Prostate gland (tissue), 2 donors: ENCODE measurements around the gene ZNF569. TPM values are rescaled to one million over a fixed set of nuclear protein-coding genes. Genes with fewer than 3 reads are reported as not detected.

Source experiments
- DNase-seq: peaks from one replicate; pipeline ENCODE4 v3.0.0-alpha.2; 2019; ENCODE audit warnings: low spot score
- H3K27ac ChIP-seq, 2 donors: fragments of 200-600 bp; sonication (generic); 2 replicates each; pipeline ENCODE4 v1.5.1; 2017 to 2019
- H3K27me3 ChIP-seq: fragments of 200-600 bp; sonication (generic); replicated peaks from 2 replicates; pipeline ENCODE4 v1.5.1; 2019; ENCODE audit not compliant: insufficient read depth
- H3K36me3 ChIP-seq, 2 donors: fragments of 200-600 bp; sonication (generic); 1 replicate in 1 of 2; 2 replicates in 1 of 2; pipeline versions ENCODE4 v1.5.1 to v1.8.1; 2017 to 2019
- H3K4me1 ChIP-seq: fragments of 200-600 bp; sonication (generic); replicated peaks from 2 replicates; pipeline ENCODE4 v1.5.1; 2019
- H3K4me3 ChIP-seq, 2 donors: fragments of 200-600 bp; sonication (generic); 2 replicates each; pipeline ENCODE4 v1.5.1; 2017 to 2019
- H3K9me3 ChIP-seq: fragments of 200-600 bp; sonication (generic); 2 replicates; pipeline ENCODE4 v1.5.1; 2017
- CTCF ChIP-seq, 4 experiments: fragments of 200-600 bp in 2 of 4; fragments of 450-650 bp in 2 of 4; sonication (generic) in 2 of 4; IDR thresholded peaks; 1 replicate in 3 of 4; 2 replicates in 1 of 4; pipeline ENCODE4 v1.5.1; 2016 to 2019; ENCODE audit warnings: antibody characterized with exemption in 4 of 4, mild to moderate bottlenecking in 2 of 4, moderate library complexity in 2 of 4
- POLR2A ChIP-seq: fragments of 450-650 bp; IDR thresholded peaks from one replicate; pipeline ENCODE4 v1.6.1; 2016; ENCODE audit warnings: antibody characterized with exemption, mild to moderate bottlenecking
- POLR2AphosphoS5 ChIP-seq: sonication (generic); formaldehyde crosslinking; IDR thresholded peaks from one replicate; pipeline ENCODE4 v1.6.1; 2017; ENCODE audit warnings: antibody characterized with exemption
- WGBS: methylation state at CpG from one replicate; pipeline ENCODE4 v1.1.5; 2018; 5-methylcytosine and 5-hydroxymethylcytosine counted together
- intact Hi-C: fragments of 100-400 bp; cut with DNase I; formaldehyde crosslinking; loops from one replicate; pipeline ENCODE4 v1.14.2; 2022
- total RNA-seq, 2 donors: library from RNA; depleted of rRNA; stranded (reverse); fragments of >200 nt; gene quantifications; one replicate each; pipeline ENCODE4 v1.1.0, GENCODE V29; 2016

ZNF569 gene
- total RNA-seq, 2 donors from 2014 or later, result 4.8 to 6.1 TPM

GRCh38 chr19:37472165-37472564, 4.9 kb upstream of the ZNF569 start:
- no peaks in the 10 kb centered on the region for H3K9me3 ChIP-seq
- H3K27me3 ChIP-seq, result no peaks in the 10 kb centered on the region
- 98% methylated on average over 9 of the region's 9 CpGs for WGBS
- H3K4me1 ChIP-seq, result no peaks in the 10 kb centered on the region
- no peak overlapping the region for H3K27ac ChIP-seq
- TF ChIP-seq POLR2AphosphoS5 (no peak), CTCF (IDR thresholded peaks at IDR 0.05) (no peak), POLR2A (no peak)
- intact Hi-C loops, result no loop called here
- no peak overlapping the region for H3K4me3 ChIP-seq
- H3K36me3 ChIP-seq, result peaks cover 8 to 10% of the 10 kb centered on the region in 2 donors
- DNase-seq, result no peak

GRCh38 chr19:37470216-37470615, 3.0 kb upstream of the ZNF569 start:
- Histone ChIP-seq H3K36me3 (no peaks in the 10 kb centered on the region), H3K9me3 (no peaks in the 10 kb centered on the region), H3K4me3 (no peak overlapping the region), H3K4me1 (no peaks in the 10 kb centered on the region), H3K27me3 (no peaks in the 10 kb centered on the region), H3K27ac (peak overlapping the region in 1 of 2 donors; percentile 95)
- WGBS, result 65% methylated on average over 4 of the region's 4 CpGs
- no peak for DNase-seq
- intact Hi-C loops, result no loop called here
- TF ChIP-seq CTCF (IDR thresholded peaks at IDR 0.05) (no peak), POLR2A (no peak)

- H3K27ac ChIP-seq, result peak within 1 kb of the TSS; percentile 89 to 95
- TF ChIP-seq POLR2A, result peak; percentile 55
- peak; percentile 87 for TF ChIP-seq POLR2AphosphoS5
- TF ChIP-seq CTCF (IDR thresholded peaks at IDR 0.05), result peak in 2 of 4 experiments; percentile 1 to 8
- no peaks in the 10 kb centered on the region for H3K27me3 ChIP-seq
- H3K4me1 ChIP-seq, result no peaks in the 10 kb centered on the region
- H3K4me3 ChIP-seq, result peak within 1 kb of the TSS; percentile 44 to 81
- intact Hi-C loops, result loop anchor here (2.0 to 5.0 kb wide), 5 partner anchors 38 to 622 kb away; partner anchors contain the start of genes ZNF527, ZNF540, ZNF568 and ZNF571
- WGBS, result under 1% methylated on average over 58 of the region's 63 CpGs
- H3K9me3 ChIP-seq, result no peaks in the 10 kb centered on the region
- DNase-seq, result peak; percentile 86
- no peaks in the 10 kb centered on the region for H3K36me3 ChIP-seq
Measured at GRCh38 chr19:37468961-37469777, 1.9 kb upstream of the ZNF569 start, which contains the start of gene ZNF570. Gene ZNF570 (plus strand): TSS chr19:37469356. CDS start chr19:37470355, 999 bp downstream.

GRCh38 chr19:37467608-37468090, 405 bp upstream of the ZNF569 start:
- intact Hi-C loops, result loop anchor here (2.0 to 5.0 kb wide), 5 partner anchors 39 to 620 kb away; partner anchors contain the start of genes ZNF527, ZNF540, ZNF568 and ZNF571
- no peaks in the 10 kb centered on the region for H3K36me3 ChIP-seq
- H3K27me3 ChIP-seq, result no peaks in the 10 kb centered on the region
- 41% methylated on average over 18 of the region's 18 CpGs for WGBS
- DNase-seq, result no peak
- TF ChIP-seq POLR2AphosphoS5 (no peak), POLR2A (no peak), CTCF (IDR thresholded peaks at IDR 0.05) (no peak)
- no peaks in the 10 kb centered on the region for H3K4me1 ChIP-seq
- peak overlapping the region; percentile 77 to 84 for H3K27ac ChIP-seq
- H3K4me3 ChIP-seq, result peak overlapping the region; percentile 70 to 86
- H3K9me3 ChIP-seq, result no peaks in the 10 kb centered on the region
